Activated T-cell treated with anti-CD3 and anti-CD28 coated beads, Interleukin-2, amount 50 U/mL, for 4 hours (primary cell): ENCODE results near the gene KLHDC7B. TPM values are rescaled to one million over a fixed set of nuclear protein-coding genes. Genes with fewer than 3 reads are reported as not detected.
A peak's percentile ranks its signal among the peaks of the same experiment; 100 is the strongest.

Experiments
- ATAC-seq, 2 donors: fragments of 200-7000 bp; cut with Tn5 transposase; one replicate each; pipeline ENCODE4 v1.10.0; 2021
- DNase-seq: peaks from one replicate; pipeline ENCODE4 v3.0.0-alpha.2; 2020
- H3K27me3 Mint-ChIP-seq: one replicate; pipeline ENCODE4 v1.8.0; 2021; ENCODE audit warnings: low read depth, mixed read lengths
- H3K36me3 Mint-ChIP-seq: one replicate; pipeline ENCODE4 v1.8.0; 2022; ENCODE audit warnings: mixed read lengths; ENCODE audit not compliant: insufficient read depth
- H3K4me1 Mint-ChIP-seq: one replicate; pipeline ENCODE4 v1.8.0; 2021; ENCODE audit warnings: low read depth, mixed read lengths
- H3K4me3 Mint-ChIP-seq: one replicate; pipeline ENCODE4 v1.8.0; 2021; ENCODE audit warnings: mild to moderate bottlenecking, moderate library complexity, mixed read lengths
- H3K9me3 Mint-ChIP-seq: one replicate; pipeline ENCODE4 v1.8.0; 2021; ENCODE audit warnings: mixed read lengths
- total RNA-seq, 3 donors: library from RNA; stranded (reverse); gene quantifications; one replicate each; pipeline ENCODE4 v1.2.1, GENCODE V29; 2021

Gene KLHDC7B
- total RNA-seq, 3 donors from 2014 or later: 5.4 to 7.4 (median 6.4) TPM

DNA sequence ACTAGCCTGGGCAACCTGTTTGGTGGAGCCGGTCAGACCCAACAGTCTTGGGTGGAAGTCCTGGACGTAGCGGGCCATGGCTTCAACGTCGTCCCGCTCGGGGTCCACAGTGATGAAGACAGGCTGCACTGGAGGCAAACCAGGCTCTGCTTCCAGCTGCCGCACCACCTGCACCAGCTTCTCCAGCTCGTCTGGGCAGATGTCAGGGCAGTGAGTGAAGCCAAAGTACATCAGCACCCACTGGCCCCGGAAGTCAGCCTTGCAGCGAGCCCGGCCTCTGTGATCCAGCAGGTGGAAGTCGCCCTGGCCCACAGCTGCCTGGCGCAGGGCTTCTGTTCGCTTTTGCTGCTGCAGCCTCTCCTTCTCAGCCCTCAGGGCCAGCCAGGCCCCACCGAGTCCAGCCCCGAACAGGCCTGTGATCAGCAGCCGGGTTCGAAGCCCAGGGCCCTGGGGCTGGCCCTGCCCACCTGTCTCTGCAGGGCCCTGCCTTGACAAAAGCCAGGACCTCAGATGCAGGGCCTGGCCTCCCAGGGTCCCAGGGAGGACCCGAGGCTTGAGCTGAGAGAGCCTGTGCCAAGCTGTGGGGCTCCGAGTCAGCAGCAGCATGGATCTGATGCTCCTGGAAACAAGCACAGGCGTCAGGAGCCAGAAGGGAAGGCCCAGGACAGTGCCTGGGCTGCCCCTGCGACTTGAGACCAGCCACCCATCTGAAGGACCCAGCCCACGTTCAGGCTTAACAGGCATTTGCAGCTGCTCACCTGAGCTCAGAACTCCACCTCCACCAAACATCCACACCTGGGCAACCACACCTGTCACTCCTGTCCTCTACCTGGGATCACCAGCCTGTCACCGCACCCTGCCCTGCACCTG lies 21.7 kb upstream of the KLHDC7B start:
- no peaks in the 10 kb centered on the region for H3K9me3 Mint-ChIP-seq
- no peaks in the 10 kb centered on the region for H3K27me3 Mint-ChIP-seq

DNA sequence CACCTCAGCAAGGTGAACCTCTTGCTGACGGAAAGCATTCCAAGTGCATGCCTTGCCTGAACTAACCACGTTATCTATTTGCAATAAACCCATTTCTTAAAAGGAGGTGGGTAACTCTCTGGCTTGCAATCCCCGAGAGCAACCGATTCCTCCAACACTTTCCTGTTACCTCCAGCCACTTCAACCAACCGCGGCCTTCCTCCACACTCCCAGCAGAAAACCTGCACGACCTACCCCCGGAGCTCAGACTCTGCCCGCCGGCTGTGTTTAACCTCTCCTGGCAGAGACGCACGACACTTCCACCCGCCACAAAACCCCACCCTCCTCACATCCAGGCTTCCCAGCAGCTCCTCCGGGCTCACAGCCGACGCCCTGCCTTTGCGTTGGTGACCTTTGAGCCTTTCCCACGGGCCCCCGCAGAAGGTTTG lies 21.0 kb upstream of the KLHDC7B start:
- ATAC-seq: no peak
- H3K9me3 Mint-ChIP-seq: no peaks in the 10 kb centered on the region
- H3K27me3 Mint-ChIP-seq: no peaks in the 10 kb centered on the region
- peaks cover 29% of the 10 kb centered on the region for H3K4me1 Mint-ChIP-seq
- H3K4me3 Mint-ChIP-seq: peak overlapping the region; percentile 94
- peaks cover 11% of the 10 kb centered on the region for H3K36me3 Mint-ChIP-seq
- DNase-seq: no peak

More for the DNA sequence above, 21.7 kb upstream of the KLHDC7B start:
- DNase-seq: no peak
- Mint-ChIP-seq H3K36me3 (peaks cover 12% of the 10 kb centered on the region), H3K4me1 (peaks cover 29% of the 10 kb centered on the region), H3K4me3 (peak overlapping the region; percentile 94)
- ATAC-seq: no peak

DNA sequence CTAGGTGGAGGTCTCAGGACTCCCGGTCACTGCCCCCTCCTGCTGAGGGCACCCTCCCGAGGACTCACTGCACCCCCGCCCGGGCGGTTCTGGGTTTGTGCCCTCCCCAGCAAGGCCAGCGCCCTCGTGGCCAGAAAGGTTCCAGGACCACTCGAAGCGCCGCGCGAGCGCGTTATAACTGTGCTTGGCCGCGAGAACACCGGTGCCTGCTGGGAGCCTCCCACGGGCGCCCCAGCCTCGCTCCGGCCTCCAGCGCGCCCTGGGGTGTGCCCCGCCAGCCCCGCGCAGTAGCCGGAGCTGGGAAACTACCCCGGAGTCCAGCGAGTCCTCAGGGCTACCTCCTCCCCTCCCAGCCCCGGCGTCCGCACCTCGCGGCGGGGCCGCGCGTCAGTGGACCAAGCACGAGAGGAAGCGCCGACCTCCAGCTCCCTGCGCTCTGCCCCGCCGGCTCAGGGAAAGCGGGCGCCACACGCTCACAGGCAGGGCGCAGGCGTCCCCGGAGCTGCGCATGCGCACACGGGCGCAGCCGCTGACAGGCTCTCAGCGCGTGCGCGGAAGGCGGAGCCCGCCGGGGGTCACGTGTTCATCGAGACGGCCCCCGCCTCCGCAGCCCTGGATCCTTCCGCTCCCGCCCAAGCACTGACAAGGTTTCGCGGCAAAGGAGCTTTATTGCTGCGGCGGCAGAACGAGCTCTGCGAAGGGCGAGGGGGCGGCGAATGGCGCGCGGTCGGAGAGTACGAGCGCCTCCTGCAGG lies 20.4 kb upstream of the KLHDC7B start, which contains the start of gene SCO2:
Gene SCO2, minus strand, starts transcription at position 495 of the 754 bp plus-strand sequence. CDS start 1,187 bp downstream, outside the sequence.
- Mint-ChIP-seq H3K36me3 (peaks cover 10% of the 10 kb centered on the region), H3K27me3 (no peaks in the 10 kb centered on the region), H3K4me1 (peaks cover 29% of the 10 kb centered on the region), H3K9me3 (no peaks in the 10 kb centered on the region), H3K4me3 (peak within 1 kb of the TSS; percentile 94)
- peak; percentile 98 for DNase-seq
- ATAC-seq: peak; percentile 65 to 69

DNA sequence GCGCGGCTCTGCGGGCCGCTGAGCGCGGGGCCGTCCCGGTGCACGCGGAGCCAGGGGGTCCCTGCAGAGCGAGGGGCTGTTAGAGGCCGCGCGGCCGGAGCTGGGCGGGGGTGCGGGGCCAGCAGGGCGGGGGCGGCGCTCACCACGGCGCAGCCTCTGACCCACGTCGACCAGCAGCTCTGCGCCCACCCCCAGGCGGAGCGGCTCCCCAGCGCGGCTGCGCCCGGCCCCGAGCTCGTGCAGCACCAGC lies 19.9 kb upstream of the KLHDC7B start:
- no peak for ATAC-seq
- no peaks in the 10 kb centered on the region for H3K27me3 Mint-ChIP-seq
- peaks cover 29% of the 10 kb centered on the region for H3K4me1 Mint-ChIP-seq
- no peak for DNase-seq
- H3K36me3 Mint-ChIP-seq: peaks cover 10% of the 10 kb centered on the region
- H3K9me3 Mint-ChIP-seq: no peaks in the 10 kb centered on the region
- H3K4me3 Mint-ChIP-seq: peak overlapping the region; percentile 94

DNA sequence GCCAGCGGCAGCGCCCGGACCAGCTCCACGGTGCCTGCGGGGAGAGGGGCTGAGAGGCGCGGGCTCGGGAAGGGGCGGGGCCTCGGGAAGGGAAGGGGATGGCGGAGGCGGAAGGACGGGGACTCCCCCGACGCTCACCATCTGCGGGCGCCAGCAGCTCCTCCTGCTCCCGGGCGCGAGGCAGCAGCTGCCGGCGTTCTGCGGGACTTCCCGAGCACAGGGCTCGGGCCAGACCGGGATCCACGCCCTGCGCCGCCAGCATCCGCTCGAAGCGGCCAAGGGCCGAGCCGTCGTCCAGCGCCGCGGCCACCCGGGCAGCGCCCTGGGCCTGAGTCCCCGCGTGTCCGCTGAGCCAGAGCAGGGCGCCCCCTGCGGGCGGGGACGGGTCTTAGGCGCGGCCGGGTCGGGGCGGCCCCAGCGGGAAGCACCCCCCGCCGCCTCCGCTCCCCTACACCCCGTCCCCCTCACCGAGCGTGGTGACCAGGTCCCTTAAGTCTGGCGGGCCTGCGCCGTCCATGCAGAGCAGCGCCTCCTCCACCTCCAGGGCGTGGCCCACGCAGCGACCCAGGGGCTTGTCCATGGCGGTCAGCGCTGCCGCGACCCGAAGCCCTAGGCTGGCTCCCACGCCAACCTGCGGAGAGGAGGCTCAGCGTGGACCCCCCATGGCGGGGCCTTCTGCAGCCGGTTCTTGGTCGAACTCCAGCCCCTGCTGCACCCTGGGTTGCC lies 19.4 kb upstream of the KLHDC7B start:
- DNase-seq (peak; percentile 81), ATAC-seq (peak; percentile 41 to 54)
- H3K9me3 Mint-ChIP-seq: no peaks in the 10 kb centered on the region
- no peaks in the 10 kb centered on the region for H3K27me3 Mint-ChIP-seq
- H3K36me3 Mint-ChIP-seq: peaks cover 10% of the 10 kb centered on the region
- peaks cover 31% of the 10 kb centered on the region for H3K4me1 Mint-ChIP-seq
- peak overlapping the region; percentile 80 for H3K4me3 Mint-ChIP-seq

DNA sequence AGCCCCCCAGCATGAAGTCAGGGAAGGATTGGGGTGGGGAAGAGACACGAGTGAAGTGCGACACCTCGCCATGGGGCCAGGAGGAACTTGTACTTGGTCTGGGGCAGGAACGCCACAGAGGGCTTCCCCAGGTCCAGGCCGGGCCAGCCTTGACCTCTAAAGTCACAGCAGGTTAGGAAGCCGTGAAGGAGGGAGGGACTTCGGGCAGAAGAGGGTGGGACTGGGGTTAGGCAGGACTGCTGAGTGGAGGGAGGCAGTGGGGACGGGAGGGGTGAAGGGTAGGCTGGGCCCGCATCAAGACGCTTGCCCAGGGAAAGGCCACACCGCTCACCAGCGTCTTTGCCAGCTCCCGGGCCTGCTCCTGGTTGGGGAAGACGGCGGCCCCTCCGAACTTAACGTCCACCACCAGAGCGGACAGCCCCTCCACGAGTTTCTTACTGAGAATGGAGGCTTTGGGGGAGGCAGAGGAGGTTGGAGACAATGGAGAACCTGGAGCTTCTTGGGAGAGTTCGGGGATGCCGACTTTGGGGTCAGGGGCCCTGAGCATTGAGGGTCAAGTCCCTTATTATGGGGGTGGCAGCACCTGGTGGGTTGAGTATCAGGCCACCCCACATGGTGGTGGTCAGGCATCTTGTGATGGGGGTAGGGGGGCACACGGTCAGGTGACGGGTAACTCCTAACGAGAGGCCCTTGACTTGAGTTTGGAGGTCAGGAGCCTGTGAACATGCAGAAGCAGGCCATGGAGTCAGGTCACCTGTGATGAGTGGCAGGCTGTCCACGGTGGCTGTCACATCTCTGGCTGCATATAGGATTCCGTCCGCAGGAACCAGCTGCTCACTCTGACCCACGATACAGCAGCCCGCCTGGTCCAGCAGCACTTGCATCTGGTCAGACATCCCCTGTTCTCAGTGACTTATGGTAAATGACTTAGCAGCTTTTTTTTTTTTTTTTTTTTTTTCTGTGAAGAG lies 18.6 kb upstream of the KLHDC7B start:
- no peaks in the 10 kb centered on the region for H3K9me3 Mint-ChIP-seq
- H3K4me3 Mint-ChIP-seq: peak overlapping the region; percentile 80
- no peaks in the 10 kb centered on the region for H3K27me3 Mint-ChIP-seq
- H3K36me3 Mint-ChIP-seq: peaks cover 10% of the 10 kb centered on the region
- DNase-seq (no peak), ATAC-seq (no peak)
- peaks cover 31% of the 10 kb centered on the region for H3K4me1 Mint-ChIP-seq

DNA sequence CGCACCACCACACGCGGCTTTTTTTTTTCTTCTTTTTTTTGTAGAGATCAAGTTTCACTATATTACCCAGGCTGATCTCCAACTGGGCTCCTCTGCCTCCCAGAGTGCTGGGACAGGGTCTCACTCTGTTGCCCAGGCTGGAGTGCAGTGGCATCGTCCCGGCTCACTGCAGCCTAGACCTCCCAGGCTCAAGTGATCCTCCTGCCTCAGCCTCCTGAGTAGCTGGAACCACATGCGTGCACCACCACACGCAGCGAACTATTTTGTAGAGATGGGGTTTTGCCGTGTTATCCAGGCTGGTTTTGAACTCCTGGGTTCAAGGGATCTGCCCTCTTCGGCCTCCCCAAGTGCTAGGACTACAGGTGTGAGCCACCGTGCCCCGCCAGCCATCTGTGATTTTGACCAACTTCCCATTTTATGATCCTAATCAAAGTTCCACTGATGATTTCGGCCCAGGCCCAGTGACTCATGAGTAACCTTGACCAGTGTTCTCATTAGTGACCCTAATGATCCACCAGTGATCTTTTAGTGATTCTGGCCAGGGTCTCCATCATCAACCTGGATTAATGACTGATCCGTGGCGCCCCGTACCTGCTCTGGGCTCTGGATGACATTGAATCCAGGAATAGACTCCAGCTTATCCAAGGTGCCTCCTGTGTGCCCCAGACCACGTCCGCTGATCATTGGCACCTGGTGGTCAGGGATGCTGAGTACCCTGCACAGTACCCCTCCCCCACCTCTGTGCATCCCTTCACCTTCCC lies 17.6 kb upstream of the KLHDC7B start:
- Mint-ChIP-seq H3K4me1 (peaks cover 37% of the 10 kb centered on the region), H3K9me3 (no peaks in the 10 kb centered on the region), H3K27me3 (no peaks in the 10 kb centered on the region), H3K36me3 (peaks cover 7% of the 10 kb centered on the region), H3K4me3 (peak overlapping the region; percentile 80)
- DNase-seq (no peak), ATAC-seq (no peak)

DNA sequence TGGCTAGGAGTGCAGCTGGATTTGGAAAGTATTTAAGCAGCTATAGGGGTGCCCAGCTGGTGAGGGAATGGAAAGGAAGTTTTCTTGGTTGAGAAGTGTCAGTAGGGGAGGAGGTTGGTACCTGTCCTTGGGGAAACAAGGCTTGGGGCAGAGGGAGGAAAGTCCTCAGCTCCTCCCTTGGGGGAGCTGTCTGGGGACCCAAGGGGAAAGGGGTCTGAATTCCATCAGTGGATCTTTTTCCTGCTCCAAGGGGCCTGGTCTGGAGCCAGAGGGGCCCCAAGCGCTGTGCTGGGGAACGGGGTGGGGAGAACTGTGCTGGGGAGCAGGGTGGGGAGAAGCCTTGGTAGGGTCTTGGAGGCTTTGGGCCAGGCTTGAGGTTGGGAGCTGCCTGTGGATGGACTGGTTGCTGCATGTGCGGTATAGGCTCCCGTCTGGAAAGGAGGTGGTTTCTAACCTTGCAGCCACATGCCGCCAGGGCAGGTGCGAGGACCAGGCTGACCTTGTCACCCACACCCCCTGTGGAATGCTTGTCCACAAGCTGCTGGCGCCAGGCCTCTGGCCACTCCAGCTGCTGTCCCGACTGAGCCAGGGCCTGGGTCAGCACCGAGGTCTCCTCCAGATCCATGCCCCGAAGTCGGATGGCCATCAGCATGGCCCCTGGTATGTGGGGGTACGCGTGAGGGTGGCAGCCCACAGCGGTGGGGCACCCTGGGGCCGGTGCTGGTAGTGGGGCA lies 16.9 kb upstream of the KLHDC7B start:
- Mint-ChIP-seq H3K4me1 (peaks cover 44% of the 10 kb centered on the region), H3K4me3 (peak overlapping the region; percentile 80), H3K27me3 (no peaks in the 10 kb centered on the region), H3K36me3 (peaks cover 4% of the 10 kb centered on the region), H3K9me3 (no peaks in the 10 kb centered on the region)
- no peak for DNase-seq
- ATAC-seq: no peak

DNA sequence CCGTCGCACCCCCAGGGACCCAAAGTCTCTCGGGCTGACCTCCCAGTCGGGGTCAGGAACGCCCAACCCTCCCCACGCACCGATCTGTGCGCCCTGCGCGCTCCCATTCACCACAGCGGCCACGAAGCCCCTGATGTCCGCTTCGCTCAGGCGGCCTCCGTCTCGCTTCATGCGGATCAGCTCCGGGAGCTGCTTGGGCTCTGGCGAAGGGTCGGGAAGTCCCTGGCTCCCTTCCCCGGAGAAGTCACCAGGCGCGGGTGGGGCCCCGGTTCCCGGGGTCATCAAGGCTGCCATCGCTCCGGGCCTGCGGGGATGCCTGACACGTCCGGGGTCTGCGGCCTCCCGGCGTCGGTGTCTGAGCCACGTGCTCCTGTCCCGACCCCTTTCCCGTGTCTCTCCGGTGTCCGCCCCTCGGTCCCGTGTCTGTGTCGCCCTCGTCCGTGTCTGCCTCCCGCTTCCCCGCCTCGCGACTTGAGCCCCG lies 16.2 kb upstream of the KLHDC7B start:
- Mint-ChIP-seq H3K4me3 (peak overlapping the region; percentile 80), H3K4me1 (peaks cover 49% of the 10 kb centered on the region), H3K9me3 (no peaks in the 10 kb centered on the region), H3K36me3 (peaks cover 3% of the 10 kb centered on the region), H3K27me3 (no peaks in the 10 kb centered on the region)
- ATAC-seq: no peak
- DNase-seq: no peak

DNA sequence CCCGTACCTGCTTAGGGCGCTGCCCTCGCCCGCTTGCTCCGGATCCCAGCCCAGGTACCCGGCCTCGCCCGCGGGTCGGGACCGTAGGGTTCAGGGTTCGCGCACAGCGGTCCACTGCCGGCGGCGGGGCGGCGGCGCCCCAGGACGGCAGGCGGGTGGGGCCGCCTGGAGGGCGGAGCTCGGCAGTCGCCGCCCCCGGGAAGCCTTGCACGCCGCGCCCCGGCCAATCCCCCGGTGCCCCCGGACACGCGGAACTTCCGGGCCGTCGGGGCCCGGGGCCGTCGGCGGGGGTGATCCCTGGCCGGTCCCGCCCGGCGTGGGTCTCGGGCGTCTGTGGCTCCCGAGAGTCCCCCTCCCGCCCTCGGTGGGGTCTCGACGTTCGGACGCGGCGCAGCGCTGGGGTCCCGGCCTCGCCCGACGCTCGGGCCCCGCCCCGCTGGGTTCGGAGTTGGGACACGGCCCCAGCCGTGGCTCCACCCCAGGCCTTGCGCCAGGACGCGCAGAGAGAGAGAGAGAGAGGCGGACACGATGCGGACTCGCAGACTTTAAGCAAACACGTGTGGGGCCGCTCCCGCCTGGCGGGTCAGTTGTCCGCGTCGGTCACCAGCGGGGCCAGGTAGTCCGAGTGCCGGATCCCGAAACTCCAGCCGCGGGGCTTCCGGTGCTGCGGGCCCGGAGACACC lies 15.7 kb upstream of the KLHDC7B start, which contains the start of gene TYMP:
Gene TYMP, minus strand, starts transcription at position 116 of the 683 bp plus-strand sequence. CDS start 303 bp downstream, outside the sequence.
- Mint-ChIP-seq H3K27me3 (no peaks in the 10 kb centered on the region), H3K9me3 (no peaks in the 10 kb centered on the region), H3K4me1 (peaks cover 48% of the 10 kb centered on the region), H3K4me3 (peak within 1 kb of the TSS; percentile 90), H3K36me3 (no peaks in the 10 kb centered on the region)
- DNase-seq: peak; percentile 57
- peak; percentile 6 to 16 for ATAC-seq

DNA sequence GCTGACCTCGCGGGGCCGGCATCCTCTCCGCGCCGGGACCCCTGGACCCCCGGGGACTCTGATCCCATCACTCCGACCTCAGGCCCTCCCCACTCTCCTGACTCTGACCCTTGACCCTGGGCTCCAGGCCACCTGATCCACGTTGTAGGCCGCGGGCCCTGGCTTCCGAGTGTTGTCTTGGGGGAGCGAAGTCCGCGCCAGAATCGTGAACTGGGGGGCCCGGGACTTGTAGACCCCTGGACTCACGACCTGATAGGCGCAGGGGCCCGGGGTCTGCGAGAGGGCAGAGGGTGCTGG lies 15.2 kb upstream of the KLHDC7B start:
- H3K4me3 Mint-ChIP-seq: peak overlapping the region; percentile 90
- peak in 1 of 2 donors; percentile 0 for ATAC-seq
- H3K27me3 Mint-ChIP-seq: no peaks in the 10 kb centered on the region
- no peaks in the 10 kb centered on the region for H3K36me3 Mint-ChIP-seq
- H3K9me3 Mint-ChIP-seq: no peaks in the 10 kb centered on the region
- no peak for DNase-seq
- H3K4me1 Mint-ChIP-seq: peaks cover 48% of the 10 kb centered on the region
